Endothelial cell of umbilical vein (primary cell): ENCODE results near the gene LRG1. TPM values are rescaled to one million over a fixed set of nuclear protein-coding genes. Genes with fewer than 3 reads are reported as not detected.

Source experiments
- BruUV-seq: library from RNA; stranded (reverse); fragments of 400-500 nt; replicated peaks from 2 replicates; lab custom pipeline; 2021; lab: Mats Ljungman, UMichigan
- CTCF ChIA-PET: fragments of 300-600, 350-600 bp; sonication (Branson Sonifier 250); formaldehyde crosslinking; loops from one replicate; lab custom pipeline; 2021; ENCODE audit warnings: antibody characterized with exemption, inconsistent platforms; lab: Charles Lee
- POLR2A ChIA-PET: fragments of 300-600, 350-600 bp; sonication (Branson Sonifier 250); formaldehyde crosslinking; loops from one replicate; lab custom pipeline; 2021; ENCODE audit warnings: antibody characterized with exemption, inconsistent platforms; lab: Charles Lee
- DNase-seq: peaks from one replicate; pipeline ENCODE4 v3.0.0-alpha.2; 2011; ENCODE audit warnings: low read depth, low spot score
- FAIRE-seq: peaks from 2 replicates; lab custom pipeline; 2011; peaks lifted over from hg19 to GRCh38; lab: Jason Lieb, UNC
- H2AFZ ChIP-seq: 2 replicates; pipeline ENCODE4 v1.6.0; 2012; ENCODE audit warnings: low read depth, low read length, control low read depth, inconsistent platforms
- H3K27ac ChIP-seq: 2 replicates; pipeline ENCODE4 v1.5.1; 2011; ENCODE audit warnings: low read depth, mild to moderate bottlenecking, control low read depth, low read length, moderate library complexity; ENCODE audit not compliant: insufficient read depth
- H3K27me3 ChIP-seq, 2 experiments: 2 replicates each; pipeline versions ENCODE4 v1.6.0 to v1.6.1; 2011; ENCODE audit warnings: low read length in 2 of 2, mixed read lengths in 1 of 2; ENCODE audit not compliant: control insufficient read depth in 2 of 2, insufficient read depth in 2 of 2
- H3K36me3 ChIP-seq, 2 experiments: 2 replicates in 1 of 2; 3 replicates in 1 of 2; pipeline ENCODE4 v1.5.1; 2011; ENCODE audit warnings: low read length in 2 of 2, mild to moderate bottlenecking in 1 of 2, moderate library complexity in 1 of 2; ENCODE audit not compliant: control insufficient read depth in 2 of 2, insufficient read depth in 2 of 2; ENCODE audit errors: extremely low read depth in 1 of 2
- H3K4me1 ChIP-seq: 3 replicates; pipeline ENCODE4 v1.5.1; 2011; ENCODE audit warnings: mild to moderate bottlenecking, low read length; ENCODE audit not compliant: control insufficient read depth, insufficient read depth; ENCODE audit errors: extremely low read depth
- H3K4me2 ChIP-seq: 2 replicates; pipeline ENCODE4 v1.6.1; 2011; ENCODE audit warnings: low read length, control low read depth, mixed read lengths; ENCODE audit not compliant: insufficient read depth
- H3K4me3 ChIP-seq, 3 experiments: fragments of 200-600 bp in 1 of 3; sonication (generic), shearing (Covaris generic) in 1 of 3; replicated peaks in 1 of 3; 2 replicates each; pipeline ENCODE4 v1.5.1; 2011 to 2016; ENCODE audit warnings: control low read depth in 3 of 3, low read length in 3 of 3, mild to moderate bottlenecking in 2 of 3, inconsistent platforms in 1 of 3, low read depth in 1 of 3, moderate library complexity in 1 of 3; ENCODE audit not compliant: insufficient read depth in 1 of 3
- H3K79me2 ChIP-seq: 2 replicates; pipeline ENCODE4 v1.6.0; 2012; ENCODE audit warnings: low read length, inconsistent platforms; ENCODE audit not compliant: control insufficient read depth, insufficient read depth
- H3K9ac ChIP-seq: replicated peaks from 2 replicates; pipeline ENCODE3; 2011; ENCODE audit warnings: low read length, control low read depth; ENCODE audit not compliant: insufficient read depth; ENCODE audit errors: extremely low read depth
- H3K9me1 ChIP-seq: replicated peaks from 3 replicates; pipeline ENCODE4 v1.6.0; 2011; ENCODE audit warnings: mild to moderate bottlenecking, low read length; ENCODE audit not compliant: control insufficient read depth, insufficient read depth; ENCODE audit errors: extremely low read depth
- H3K9me3 ChIP-seq: replicated peaks from 2 replicates; pipeline ENCODE4 v1.5.1; 2012; ENCODE audit warnings: low read length, inconsistent platforms; ENCODE audit not compliant: control insufficient read depth, insufficient read depth
- H4K20me1 ChIP-seq: replicated peaks from 2 replicates; pipeline ENCODE3; 2011; ENCODE audit warnings: mild to moderate bottlenecking, low read length; ENCODE audit not compliant: control insufficient read depth, insufficient read depth; ENCODE audit errors: extremely low read depth
- CTCF ChIP-seq, 2 donors: IDR thresholded peaks; 1 replicate in 1 of 2; 2 replicates in 1 of 2; pipeline ENCODE4 v1.5.1; 2011; ENCODE audit warnings: low read length in 2 of 2, mild to moderate bottlenecking in 2 of 2, moderate library complexity in 2 of 2, control low read depth in 1 of 2, inconsistent platforms in 1 of 2, low read depth in 1 of 2; ENCODE audit not compliant: insufficient read depth in 1 of 2; ENCODE audit errors: extremely low read depth in 1 of 2
- FOS ChIP-seq: IDR thresholded peaks from 2 replicates; pipeline ENCODE4 v1.6.1; 2011; ENCODE audit warnings: mild to moderate bottlenecking, low read length, moderate library complexity, borderline replicate concordance; ENCODE audit not compliant: insufficient read depth
- JUN ChIP-seq: IDR thresholded peaks from 2 replicates; pipeline ENCODE4 v1.6.1; 2011; ENCODE audit warnings: borderline replicate concordance, low read depth; ENCODE audit not compliant: insufficient read length, insufficient read depth
- MYC ChIP-seq: IDR thresholded peaks from one replicate; pipeline ENCODE4 v1.6.1; 2011; ENCODE audit warnings: mild to moderate bottlenecking, low read depth, low read length
- POLR2A ChIP-seq: IDR thresholded peaks from 2 replicates; pipeline ENCODE4 v1.6.1; 2012; ENCODE audit warnings: low read depth, mild to moderate bottlenecking, control low read depth, low read length
- POLR2AphosphoS5 ChIP-seq: IDR thresholded peaks from 2 replicates; pipeline ENCODE4 v1.6.1; 2012; ENCODE audit warnings: low read depth, mild to moderate bottlenecking, control low read depth, low read length, moderate library complexity; ENCODE audit not compliant: insufficient read depth
- dilution Hi-C: fragments of 300-500 bp; cut with MboI; formaldehyde crosslinking; loops from one replicate; pipeline ENCODE4 v1.15.0; 2019; ENCODE audit warnings: low sequenced_read_pairs; ENCODE audit not compliant: extremely low pct_ligation_motif_present
- intact Hi-C: fragments of 100-400 bp; cut with micrococcal nuclease; formaldehyde crosslinking; loops from one replicate; pipeline ENCODE4 v1.10.0; 2022
- polyA plus RNA-seq, 4 experiments: library from polyadenylated mRNA; depleted of rRNA in 3 of 4; stranded (reverse) in 3 of 4; unstranded in 1 of 4; fragments of >200 nt; gene quantifications; 2 replicates each; pipeline versions ENCODE4 v1.2.1 to v1.2.3, GENCODE V29; 2011 to 2012; ENCODE audit warnings: missing spikeins in 1 of 4
- total RNA-seq: library from RNA; stranded (reverse); gene quantifications from 2 replicates; pipeline ENCODE4 v1.2.3, GENCODE V29; 2021

LRG1 gene
- total and polyA plus RNA-seq, 2 donors (not counting 3 experiments of a cell fraction or from before 2014, with no cell fraction given), result 0.21 to 0.31 TPM

GRCh38 chr19:4536798-4537197 lies 3.0 kb downstream of the LRG1 start:
- no peaks in the 10 kb centered on the region for H3K79me2 ChIP-seq
- H3K4me1 ChIP-seq, result peaks cover 11% of the 10 kb centered on the region
- no peaks in the 10 kb centered on the region for H3K36me3 ChIP-seq
- H3K9me3 ChIP-seq, result no peaks in the 10 kb centered on the region
- no TSS peak for BruUV-seq
- dilution Hi-C loops (no loop called here), intact Hi-C loops (no loop called here)
- POLR2A ChIA-PET, result no interaction called here
- no peak overlapping the region for H3K4me3 ChIP-seq
- DNase-seq (no peak), FAIRE-seq (no peak)
- H3K27ac ChIP-seq, result no peak overlapping the region
- CTCF ChIA-PET, result interaction anchor here (4.1 kb wide), 1 partner anchor 13 kb away, joined by 92 read pairs; no protein-coding TSS in a partner anchor
- H3K9ac ChIP-seq, result no peak overlapping the region
- no peaks in the 10 kb centered on the region for H3K9me1 ChIP-seq
- H4K20me1 ChIP-seq, result no peaks in the 10 kb centered on the region
- no peaks in the 10 kb centered on the region for H3K27me3 ChIP-seq
- H3K4me2 ChIP-seq, result no peak overlapping the region
- no peak overlapping the region for H2AFZ ChIP-seq
- TF ChIP-seq JUN, result no peak
- no peak for TF ChIP-seq CTCF (IDR thresholded peaks at IDR 0.05; ENCODE audit: extremely low read depth in 1 of 2, insufficient read depth in 1 of 2, low read depth in 1 of 2, low read length in 2 of 2)
- no peak for TF ChIP-seq POLR2AphosphoS5
- no peak for TF ChIP-seq FOS
- TF ChIP-seq MYC, result no peak
- TF ChIP-seq POLR2A, result no peak
